ENCODE data around the gene NELL2.

DNA sequence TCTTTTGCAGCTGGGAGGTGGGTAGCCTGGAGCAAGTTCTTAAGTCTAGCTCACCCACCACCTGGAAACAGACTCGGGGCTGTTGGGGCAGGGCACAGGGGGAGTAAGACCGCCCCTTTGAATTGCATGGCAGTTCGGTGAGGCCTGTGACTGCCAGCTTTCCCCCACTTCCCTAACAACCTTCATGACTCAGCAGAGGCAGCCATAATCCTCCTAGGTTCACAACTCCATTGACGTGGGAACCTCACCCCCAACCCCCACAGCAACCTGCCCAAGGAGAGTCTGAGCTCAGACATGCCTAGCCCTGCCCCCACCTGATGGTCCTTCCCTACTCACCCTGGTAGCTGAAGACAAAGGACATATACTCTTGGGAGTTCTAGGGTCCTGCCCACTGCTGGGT, 87.4 kb downstream of the NELL2 start:
- TF ChIP-seq POLR2A (IDR thresholded peaks at IDR 0.05; ENCODE audit: low read length), result no peak
- no peak for TF ChIP-seq GATA1 (IDR thresholded peaks at IDR 0.05; ENCODE audit: low read depth, low read length)

All from erythroblast (primary cell).